ENCODE measurements around the gene SAT1.

Gene SAT1

GRCh38 chrX:23803931-23804381, 21.0 kb downstream of the SAT1 start:
- TF ChIP-seq GABPA (IDR thresholded peaks at IDR 0.05; ENCODE audit: low read depth) (no peak), CTCF (IDR thresholded peaks at IDR 0.05; ENCODE audit: insufficient read depth, low read length) (no peak), SPI1 (IDR thresholded peaks at IDR 0.05; ENCODE audit: borderline replicate concordance, low read depth) (no peak), POLR2AphosphoS5 (IDR thresholded peaks at IDR 0.05; ENCODE audit: low read depth) (no peak)
- TF ChIP-seq, protein P1, sequence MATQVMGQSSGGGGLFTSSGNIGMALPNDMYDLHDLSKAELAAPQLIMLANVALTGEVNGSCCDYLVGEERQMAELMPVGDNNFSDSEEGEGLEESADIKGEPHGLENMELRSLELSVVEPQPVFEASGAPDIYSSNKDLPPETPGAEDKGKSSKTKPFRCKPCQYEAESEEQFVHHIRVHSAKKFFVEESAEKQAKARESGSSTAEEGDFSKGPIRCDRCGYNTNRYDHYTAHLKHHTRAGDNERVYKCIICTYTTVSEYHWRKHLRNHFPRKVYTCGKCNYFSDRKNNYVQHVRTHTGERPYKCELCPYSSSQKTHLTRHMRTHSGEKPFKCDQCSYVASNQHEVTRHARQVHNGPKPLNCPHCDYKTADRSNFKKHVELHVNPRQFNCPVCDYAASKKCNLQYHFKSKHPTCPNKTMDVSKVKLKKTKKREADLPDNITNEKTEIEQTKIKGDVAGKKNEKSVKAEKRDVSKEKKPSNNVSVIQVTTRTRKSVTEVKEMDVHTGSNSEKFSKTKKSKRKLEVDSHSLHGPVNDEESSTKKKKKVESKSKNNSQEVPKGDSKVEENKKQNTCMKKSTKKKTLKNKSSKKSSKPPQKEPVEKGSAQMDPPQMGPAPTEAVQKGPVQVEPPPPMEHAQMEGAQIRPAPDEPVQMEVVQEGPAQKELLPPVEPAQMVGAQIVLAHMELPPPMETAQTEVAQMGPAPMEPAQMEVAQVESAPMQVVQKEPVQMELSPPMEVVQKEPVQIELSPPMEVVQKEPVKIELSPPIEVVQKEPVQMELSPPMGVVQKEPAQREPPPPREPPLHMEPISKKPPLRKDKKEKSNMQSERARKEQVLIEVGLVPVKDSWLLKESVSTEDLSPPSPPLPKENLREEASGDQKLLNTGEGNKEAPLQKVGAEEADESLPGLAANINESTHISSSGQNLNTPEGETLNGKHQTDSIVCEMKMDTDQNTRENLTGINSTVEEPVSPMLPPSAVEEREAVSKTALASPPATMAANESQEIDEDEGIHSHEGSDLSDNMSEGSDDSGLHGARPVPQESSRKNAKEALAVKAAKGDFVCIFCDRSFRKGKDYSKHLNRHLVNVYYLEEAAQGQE (IDR thresholded peaks at IDR 0.05; ENCODE audit: insufficient replicate concordance, low read depth): no peak
- no peak overlapping the region for H3K4me3 ChIP-seq (replicated peaks; ENCODE audit: insufficient read depth, low read length)
- DNase-seq (ENCODE audit: low read depth in 1 of 2, low spot score in 1 of 2): no peak
- no peak overlapping the region for H3K27ac ChIP-seq (replicated peaks)
- H3K27me3 ChIP-seq (ENCODE audit: insufficient read depth, poor library complexity, severe bottlenecking): no peaks in the 10 kb centered on the region

DNA sequence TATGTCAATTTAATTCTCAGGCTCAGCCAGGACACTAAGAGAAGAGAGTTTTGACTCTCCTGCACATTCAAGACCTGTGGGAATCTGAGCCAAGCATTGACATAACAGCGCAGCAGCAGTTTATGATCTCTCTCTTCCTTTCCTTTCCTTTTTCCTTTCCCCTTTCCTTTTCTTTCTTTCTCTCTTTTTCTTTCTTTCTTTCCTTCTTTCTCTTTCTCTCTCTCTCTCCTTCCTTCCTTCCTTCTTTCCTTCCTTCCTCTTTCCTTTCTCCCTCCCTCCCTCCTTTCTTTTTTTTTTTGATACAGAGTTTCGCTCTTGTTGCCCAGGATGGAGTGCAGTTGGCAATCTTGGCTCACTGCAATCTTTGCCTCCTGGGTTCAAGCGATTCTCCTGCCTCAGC, 21.6 kb downstream of the SAT1 start:
- TF ChIP-seq CTCF (IDR thresholded peaks at IDR 0.05; ENCODE audit: insufficient read depth, low read length) (no peak), SPI1 (IDR thresholded peaks at IDR 0.05; ENCODE audit: borderline replicate concordance, low read depth) (no peak), GABPA (IDR thresholded peaks at IDR 0.05; ENCODE audit: low read depth) (no peak), POLR2AphosphoS5 (IDR thresholded peaks at IDR 0.05; ENCODE audit: low read depth) (no peak)
- TF ChIP-seq, protein P1 (IDR thresholded peaks at IDR 0.05; ENCODE audit: insufficient replicate concordance, low read depth): no peak
- no peak overlapping the region for H3K4me3 ChIP-seq (replicated peaks; ENCODE audit: insufficient read depth, low read length)
- no peaks in the 10 kb centered on the region for H3K27me3 ChIP-seq (ENCODE audit: insufficient read depth, poor library complexity, severe bottlenecking)
- no peak for DNase-seq (ENCODE audit: low read depth in 1 of 2, low spot score in 1 of 2)
- H3K27ac ChIP-seq (replicated peaks): no peak overlapping the region

GRCh38 chrX:23805389-23805788, 22.4 kb downstream of the SAT1 start:
- DNase-seq (ENCODE audit: low read depth in 1 of 2, low spot score in 1 of 2): no peak
- Histone ChIP-seq H3K27me3 (ENCODE audit: insufficient read depth, poor library complexity, severe bottlenecking) (no peaks in the 10 kb centered on the region), H3K4me3 (replicated peaks; ENCODE audit: insufficient read depth, low read length) (no peak overlapping the region), H3K27ac (replicated peaks) (no peak overlapping the region)
- TF ChIP-seq SPI1 (IDR thresholded peaks at IDR 0.05; ENCODE audit: borderline replicate concordance, low read depth) (no peak), CTCF (IDR thresholded peaks at IDR 0.05; ENCODE audit: insufficient read depth, low read length) (no peak)
- TF ChIP-seq, protein P1 (IDR thresholded peaks at IDR 0.05; ENCODE audit: insufficient replicate concordance, low read depth): no peak
